ENCODE data around the gene TBC1D30. TPM values are rescaled to one million over a fixed set of nuclear protein-coding genes. Genes with fewer than 3 reads are reported as not detected.

The TBC1D30 gene
- total RNA-seq, 6 donors from 2014 or later, result 13.0 to 35.2 (median 16.8) TPM

DNA sequence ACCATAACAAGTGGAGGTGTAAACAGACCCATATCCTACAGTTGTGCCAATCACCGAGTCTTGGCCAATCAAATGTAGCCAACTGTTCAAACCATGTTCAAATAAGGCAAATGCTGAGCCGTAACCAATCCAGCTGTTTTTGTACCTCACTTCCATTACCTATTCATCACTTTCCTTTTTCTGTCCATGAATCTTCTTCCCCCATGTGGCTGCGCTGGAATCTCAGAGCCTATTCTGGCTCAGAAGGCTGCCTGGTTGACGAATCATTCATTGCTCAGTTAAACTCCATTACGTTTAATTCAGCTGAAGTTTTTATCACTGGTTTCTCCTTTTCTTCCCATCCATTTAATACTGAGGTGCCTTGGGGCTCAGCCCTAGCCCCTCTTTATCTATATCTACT, 71.1 kb downstream of the TBC1D30 start:
- Histone ChIP-seq H3K27me3 (no peaks in the 10 kb centered on the region), H3K4me1 (no peaks in the 10 kb centered on the region), H3K4me3 (no peak overlapping the region), H3K27ac (no peak overlapping the region), H3K9me3 (no peaks in the 10 kb centered on the region), H3K36me3 (no peaks in the 10 kb centered on the region)
- WGBS, 2 donors, result 90 to 91% methylated on average over 5 of the region's 5 CpGs
- TF ChIP-seq EP300 (IDR thresholded peaks at IDR 0.05), result no peak
- no peak for TF ChIP-seq POLR2A (IDR thresholded peaks at IDR 0.05)
- TF ChIP-seq, protein P1, sequence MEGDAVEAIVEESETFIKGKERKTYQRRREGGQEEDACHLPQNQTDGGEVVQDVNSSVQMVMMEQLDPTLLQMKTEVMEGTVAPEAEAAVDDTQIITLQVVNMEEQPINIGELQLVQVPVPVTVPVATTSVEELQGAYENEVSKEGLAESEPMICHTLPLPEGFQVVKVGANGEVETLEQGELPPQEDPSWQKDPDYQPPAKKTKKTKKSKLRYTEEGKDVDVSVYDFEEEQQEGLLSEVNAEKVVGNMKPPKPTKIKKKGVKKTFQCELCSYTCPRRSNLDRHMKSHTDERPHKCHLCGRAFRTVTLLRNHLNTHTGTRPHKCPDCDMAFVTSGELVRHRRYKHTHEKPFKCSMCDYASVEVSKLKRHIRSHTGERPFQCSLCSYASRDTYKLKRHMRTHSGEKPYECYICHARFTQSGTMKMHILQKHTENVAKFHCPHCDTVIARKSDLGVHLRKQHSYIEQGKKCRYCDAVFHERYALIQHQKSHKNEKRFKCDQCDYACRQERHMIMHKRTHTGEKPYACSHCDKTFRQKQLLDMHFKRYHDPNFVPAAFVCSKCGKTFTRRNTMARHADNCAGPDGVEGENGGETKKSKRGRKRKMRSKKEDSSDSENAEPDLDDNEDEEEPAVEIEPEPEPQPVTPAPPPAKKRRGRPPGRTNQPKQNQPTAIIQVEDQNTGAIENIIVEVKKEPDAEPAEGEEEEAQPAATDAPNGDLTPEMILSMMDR (IDR thresholded peaks at IDR 0.05), result no peak
- no peak for TF ChIP-seq POLR2AphosphoS5 (IDR thresholded peaks at IDR 0.05)
- DNase-seq, result no peak
- no peak for ATAC-seq (ENCODE audit: low FRiP score in 2 of 2)

DNA sequence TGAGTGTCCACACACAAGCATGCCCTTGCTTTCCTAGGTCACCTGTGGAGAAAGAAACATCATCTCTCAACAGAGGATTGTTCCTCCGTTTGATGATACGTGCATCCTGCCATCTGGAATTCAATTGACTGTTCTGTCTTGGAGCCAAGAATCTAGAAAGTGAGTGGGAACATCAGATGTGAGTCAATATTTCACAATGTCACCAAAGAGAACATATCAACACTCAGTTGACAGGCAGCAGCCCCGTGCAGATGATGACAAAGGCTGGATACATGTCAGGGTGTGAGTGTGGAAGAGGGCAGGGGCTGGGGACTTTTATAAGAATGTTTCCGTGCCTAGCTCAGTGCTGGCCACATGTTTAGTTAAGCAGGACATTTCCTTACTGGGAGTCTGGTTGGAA, 76.1 kb downstream of the TBC1D30 start:
- Histone ChIP-seq H3K27me3 (no peaks in the 10 kb centered on the region), H3K36me3 (no peaks in the 10 kb centered on the region), H3K4me1 (no peaks in the 10 kb centered on the region), H3K4me3 (no peak overlapping the region), H3K27ac (no peak overlapping the region), H3K9me3 (no peaks in the 10 kb centered on the region)
- WGBS, 2 donors, result 64% methylated on average over 4 of the region's 4 CpGs
- ATAC-seq (ENCODE audit: low FRiP score in 2 of 2) (no peak), DNase-seq (no peak)
- TF ChIP-seq POLR2A (IDR thresholded peaks at IDR 0.05) (no peak), EP300 (IDR thresholded peaks at IDR 0.05) (no peak), POLR2AphosphoS5 (IDR thresholded peaks at IDR 0.05) (no peak)
- TF ChIP-seq, protein P1 (IDR thresholded peaks at IDR 0.05), result no peak

DNA sequence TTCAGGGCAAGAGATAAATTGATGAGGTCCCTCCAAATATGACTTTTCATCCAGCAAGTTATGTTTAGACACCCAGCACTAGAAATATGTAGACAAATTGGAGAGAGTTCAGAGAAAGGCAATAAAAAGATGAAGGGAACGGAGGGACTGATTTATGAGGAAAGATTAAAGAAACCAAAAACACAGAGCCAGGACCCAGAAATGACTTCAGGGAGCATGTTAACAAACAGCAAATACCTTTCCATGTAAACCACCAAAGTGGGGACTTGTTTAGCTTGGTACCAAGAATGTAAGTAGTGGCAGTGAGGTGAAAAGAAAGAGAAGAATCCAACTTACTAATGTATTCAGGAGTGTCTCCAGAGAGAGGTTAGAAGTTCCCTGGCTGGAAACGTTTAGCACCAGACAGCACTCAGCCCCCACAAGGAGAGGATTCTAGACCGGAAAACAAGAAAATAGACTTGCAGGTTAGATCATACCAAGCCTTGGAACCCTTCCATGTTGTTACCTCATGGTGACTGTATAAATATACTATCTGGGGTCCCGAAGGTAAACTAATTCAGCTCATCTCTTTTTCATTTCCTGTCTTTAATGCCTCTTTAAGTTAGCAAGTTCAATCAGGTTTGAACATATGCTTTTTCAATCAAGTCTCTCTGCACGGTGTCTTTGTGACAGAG, 79.2 kb downstream of the TBC1D30 start:
- no peak overlapping the region for H3K27ac ChIP-seq
- ATAC-seq (ENCODE audit: low FRiP score in 2 of 2) (no peak), DNase-seq (no peak)
- H3K4me3 ChIP-seq, result no peak overlapping the region
- 77 to 83% methylated on average over 5 of the region's 5 CpGs for WGBS, 2 donors
- no peaks in the 10 kb centered on the region for H3K27me3 ChIP-seq
- H3K36me3 ChIP-seq, result no peaks in the 10 kb centered on the region
- no peaks in the 10 kb centered on the region for H3K9me3 ChIP-seq
- TF ChIP-seq, protein P1 (IDR thresholded peaks at IDR 0.05), result no peak
- TF ChIP-seq POLR2A (IDR thresholded peaks at IDR 0.05) (no peak), POLR2AphosphoS5 (IDR thresholded peaks at IDR 0.05) (no peak), EP300 (IDR thresholded peaks at IDR 0.05) (no peak)
- H3K4me1 ChIP-seq, result no peaks in the 10 kb centered on the region

DNA sequence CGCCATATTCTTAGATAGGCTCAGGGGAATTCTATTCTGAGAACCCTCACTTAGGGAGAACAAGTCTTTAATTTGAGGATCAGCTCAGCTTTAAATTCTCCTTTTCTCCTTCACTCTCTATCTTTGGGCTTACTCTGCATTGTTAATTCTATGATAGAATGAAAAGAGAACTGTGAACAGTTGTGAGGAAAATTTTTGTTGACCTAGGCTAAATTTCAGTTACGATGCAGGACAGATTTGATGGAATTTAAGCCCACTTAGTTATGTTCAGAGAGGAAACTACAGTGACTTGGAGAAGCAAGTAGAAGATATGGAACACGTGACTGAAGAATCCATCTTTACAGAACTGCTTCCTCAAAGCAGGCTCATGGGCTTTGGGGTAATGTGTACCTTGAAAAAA, 82.7 kb downstream of the TBC1D30 start:
- Histone ChIP-seq H3K4me3 (no peak overlapping the region), H3K9me3 (no peaks in the 10 kb centered on the region), H3K27me3 (no peaks in the 10 kb centered on the region), H3K27ac (no peak overlapping the region), H3K4me1 (no peaks in the 10 kb centered on the region), H3K36me3 (no peaks in the 10 kb centered on the region)
- TF ChIP-seq POLR2A (IDR thresholded peaks at IDR 0.05), result no peak
- TF ChIP-seq POLR2AphosphoS5 (IDR thresholded peaks at IDR 0.05), result no peak
- no peak for TF ChIP-seq EP300 (IDR thresholded peaks at IDR 0.05)
- TF ChIP-seq, protein P1 (IDR thresholded peaks at IDR 0.05), result no peak
- ATAC-seq (ENCODE audit: low FRiP score in 2 of 2) (no peak), DNase-seq (no peak)
- WGBS, 2 donors, result 88 to 93% methylated on average over 3 of the region's 3 CpGs

DNA sequence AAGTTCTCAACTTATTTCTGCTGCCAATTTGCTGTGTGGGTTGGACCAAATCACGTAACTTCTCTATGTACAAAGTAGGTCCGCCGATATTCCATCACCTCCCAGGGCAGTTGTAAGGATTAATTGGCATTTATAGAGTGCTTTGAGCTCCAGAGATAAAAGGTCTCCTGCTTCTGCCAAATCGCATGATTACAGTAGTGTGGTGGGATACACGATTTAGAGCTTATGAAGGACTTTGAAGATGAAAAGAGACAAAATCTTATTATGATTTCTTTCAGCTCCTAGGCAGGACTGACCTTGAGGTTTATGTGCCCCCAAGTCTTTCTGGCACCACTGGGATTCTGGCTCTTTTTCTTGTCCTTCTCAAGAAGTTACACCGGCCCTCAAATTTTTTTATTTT, 84.7 kb downstream of the TBC1D30 start:
- H3K9me3 ChIP-seq, result no peaks in the 10 kb centered on the region
- no peaks in the 10 kb centered on the region for H3K4me1 ChIP-seq
- ATAC-seq (ENCODE audit: low FRiP score in 2 of 2), result no peak
- H3K36me3 ChIP-seq, result no peaks in the 10 kb centered on the region
- 87 to 90% methylated on average over 6 of the region's 6 CpGs for WGBS, 2 donors
- no peak overlapping the region for H3K27ac ChIP-seq
- TF ChIP-seq, protein P1 (IDR thresholded peaks at IDR 0.05), result no peak
- no peak for TF ChIP-seq POLR2A (IDR thresholded peaks at IDR 0.05)
- no peak for TF ChIP-seq POLR2AphosphoS5 (IDR thresholded peaks at IDR 0.05)
- no peak for TF ChIP-seq EP300 (IDR thresholded peaks at IDR 0.05)
- no peak overlapping the region for H3K4me3 ChIP-seq
- no peak for DNase-seq
- H3K27me3 ChIP-seq, result no peaks in the 10 kb centered on the region

Data from upper lobe of left lung (tissue), 6 donors.